Measurements from ENCODE around the gene C8G. TPM values are rescaled to one million over a fixed set of nuclear protein-coding genes. Genes with fewer than 3 reads are reported as not detected.

C8G gene
- total and polyA plus RNA-seq, 2 of the 8 experiments (the other 6 are each of a cell fraction or from before 2014, with no cell fraction given): 0.62 to 0.80 TPM

DNA sequence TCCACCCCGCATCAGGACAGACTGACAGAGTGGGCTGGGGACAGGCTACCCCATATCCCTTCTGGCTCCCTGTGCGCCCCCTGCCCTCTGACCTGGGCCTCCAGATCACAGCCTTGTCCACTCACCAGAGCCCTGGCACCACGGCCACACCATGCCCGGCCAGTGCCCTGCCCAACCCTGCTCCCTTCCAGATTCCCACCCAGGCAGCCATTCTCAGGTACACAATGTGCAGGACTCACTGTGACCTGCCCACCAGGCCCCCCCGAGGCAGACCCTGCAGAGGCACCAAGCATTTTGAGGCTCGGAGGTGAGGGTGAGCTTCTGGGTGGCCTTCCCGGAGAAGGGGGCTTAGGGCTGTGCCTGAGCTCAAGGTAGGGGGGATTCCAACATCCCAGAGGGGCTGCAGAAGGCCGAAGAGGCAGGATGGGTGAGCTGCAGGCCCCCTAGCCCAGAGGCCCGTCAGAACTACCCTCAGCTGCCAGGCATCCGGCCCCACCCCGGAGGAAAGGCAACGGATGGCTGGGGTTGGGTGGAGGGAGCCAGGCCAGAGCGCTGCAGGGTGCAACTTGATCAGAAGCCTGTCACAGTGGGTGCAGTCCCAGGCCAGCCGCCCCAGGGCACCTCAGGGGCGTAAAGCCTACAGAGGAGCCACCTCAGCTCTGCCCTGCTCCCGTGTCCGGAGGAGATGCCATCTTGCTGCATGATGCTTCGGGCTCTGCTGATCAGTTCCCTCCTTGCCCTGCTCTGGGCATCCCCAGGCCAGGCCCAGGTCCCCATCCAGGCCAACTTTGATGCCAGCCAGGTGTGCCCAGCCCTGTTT lies 37.4 kb downstream of the C8G start, which contains the start of gene LCNL1:
TSS of gene LCNL1 (plus strand) at position 762 of the 820 bp plus-strand sequence. CDS start 594 bp downstream, outside the sequence.
- Histone ChIP-seq H3K4ac (replicated peaks; ENCODE audit: insufficient read length, low read depth, low read length) (no peak within 1 kb of the TSS), H4K91ac (replicated peaks; ENCODE audit: insufficient read length, low read length) (peak within 1 kb of the TSS; percentile 85), H3K18ac (ENCODE audit: extremely low read depth, low read length) (no peak within 1 kb of the TSS), H4K8ac (ENCODE audit: extremely low read depth, insufficient read depth, low read length) (no peak within 1 kb of the TSS), H3K4me3 (ENCODE audit: extremely low read depth in 1 of 4, insufficient read depth in 2 of 4, low read depth in 3 of 4, low read length in 4 of 4) (no peak within 1 kb of the TSS), H3K9me3 (ENCODE audit: insufficient read depth in 2 of 2, low read depth in 1 of 2, low read length in 1 of 2) (no peaks in the 10 kb centered on the region), H2AK5ac (ENCODE audit: low read depth, low read length) (peak within 1 kb of the TSS; percentile 53), H2BK5ac (ENCODE audit: low read depth, low read length) (no peak within 1 kb of the TSS), H3K4me2 (ENCODE audit: insufficient read depth in 1 of 2, low read depth in 2 of 2, low read length in 2 of 2) (no peak within 1 kb of the TSS), H2BK12ac (ENCODE audit: low read depth, low read length) (peak within 1 kb of the TSS; percentile 12; the same call in 1 of the 2 replicates), H4K5ac (ENCODE audit: insufficient read length, low read depth, low read length) (no peak within 1 kb of the TSS), H3K4me1 (replicated peaks in 1 of 4; ENCODE audit: control insufficient read depth in 3 of 4, insufficient read depth in 4 of 4, low read length in 3 of 4) (peaks cover 0 to 10% (median 5%) of the 10 kb centered on the region in 4 experiments; a peak in 5 of 7 replicates), H2AFZ (ENCODE audit: low read length) (no peak within 1 kb of the TSS), H3K36me3 (ENCODE audit: control insufficient read depth in 2 of 4, insufficient read depth in 4 of 4, low read length in 3 of 4) (no peaks in the 10 kb centered on the region), H3K9ac (replicated peaks in 1 of 4; ENCODE audit: extremely low read depth in 1 of 4, low read depth in 3 of 4, low read length in 3 of 4) (peak within 1 kb of the TSS in 1 of 4 experiments; percentile 19; a peak in 1 of 7 replicates), H3K14ac (ENCODE audit: insufficient read length) (no peak within 1 kb of the TSS), H3K79me1 (ENCODE audit: low read depth, low read length) (no peaks in the 10 kb centered on the region), H3K23me2 (ENCODE audit: low read depth, low read length) (peaks cover 19% of the 10 kb centered on the region; the same call in 1 of the 2 replicates), H4K20me1 (replicated peaks in 1 of 2; ENCODE audit: control insufficient read depth in 1 of 2, insufficient read depth in 2 of 2, low read length in 2 of 2) (peaks cover 0 to 1% of the 10 kb centered on the region in 2 experiments), H2BK120ac (replicated peaks; ENCODE audit: low read depth, low read length) (no peak within 1 kb of the TSS), H3K27ac (ENCODE audit: low read depth, low read length) (no peak within 1 kb of the TSS), H2BK20ac (ENCODE audit: low read length) (no peak within 1 kb of the TSS), H2BK15ac (ENCODE audit: low read length) (0 out of 2 replicates have a peak within 1 kb of the TSS, but pooled peaks have one; percentile 20), H3K27me3 (replicated peaks in 1 of 4; ENCODE audit: control insufficient read depth in 3 of 4, extremely low read depth in 1 of 4, insufficient read depth in 3 of 4, low read length in 3 of 4) (peaks cover 13 to 34% (median 32%) of the 10 kb centered on the region in 4 experiments), H3K56ac (replicated peaks; ENCODE audit: insufficient read length, low read depth, low read length) (no peak within 1 kb of the TSS), H3K79me2 (ENCODE audit: control insufficient read depth in 1 of 2, insufficient read depth in 2 of 2, low read length in 2 of 2) (no peaks in the 10 kb centered on the region), H3K23ac (ENCODE audit: insufficient read length) (no peak within 1 kb of the TSS)
- CTCF ChIA-PET (ENCODE audit: partially characterized antibody): interaction anchor here (0.7 to 3.0 kb wide), 6 partner anchors 9 to 52 kb away, joined by 3 to 18 read pairs (median 4); partner anchors contain the start of genes ABCA2, CLIC3 and PAXX
- POLR2A ChIA-PET (ENCODE audit: partially characterized antibody): interaction anchor here (0.7 kb wide), 1 partner anchor 35 kb away, joined by 5 read pairs; no protein-coding TSS in a partner anchor
- WGBS, 2 experiments (ENCODE audit: extremely low coverage in 1 of 2, insufficient coverage in 1 of 2, insufficient read length in 1 of 2, insufficient replicate concordance in 2 of 2, low coverage in 1 of 2, low lambda C conversion rate in 2 of 2, missing lambda C conversion rate in 1 of 2): 86% methylated on average over 16 of the region's 18 CpGs; no CpG with 5 or more reads in 1 of the 2 experiments
- FAIRE-seq (no peak), DNase-seq (ENCODE audit: low read depth in 1 of 2, low spot score in 2 of 2) (no peak)
- TF ChIP-seq TCF12 (IDR thresholded peaks at IDR 0.05; ENCODE audit: low read depth, low read length) (no peak), KDM1A (IDR thresholded peaks at IDR 0.05; ENCODE audit: borderline replicate concordance, low read length) (no peak), POLR2A (IDR thresholded peaks at IDR 0.05; ENCODE audit: control extremely low read depth in 1 of 2, low read depth in 2 of 2, low read length in 2 of 2) (no peak), BACH1 (IDR thresholded peaks at IDR 0.05; ENCODE audit: low read length) (no peak), KDM4A (IDR thresholded peaks at IDR 0.05; ENCODE audit: low read depth, low read length, severe bottlenecking) (no peak), SIN3A (conservative IDR thresholded peaks at IDR 0.05 in 1 of 2, IDR thresholded peaks at IDR 0.05 in 1 of 2; ENCODE audit: low read depth in 1 of 2, low read length in 2 of 2) (no peak), SIX5 (IDR thresholded peaks at IDR 0.05; ENCODE audit: low read depth, low read length) (no peak), YY1 (IDR thresholded peaks at IDR 0.05; ENCODE audit: low read depth, low read length) (no peak), EP300 (IDR thresholded peaks at IDR 0.05; ENCODE audit: borderline replicate concordance in 1 of 2, low read depth in 2 of 2, low read length in 2 of 2) (no peak), SP1 (IDR thresholded peaks at IDR 0.05; ENCODE audit: low read depth, low read length) (no peak), TAF1 (IDR thresholded peaks at IDR 0.05; ENCODE audit: low read depth, low read length) (no peak), SP2 (IDR thresholded peaks at IDR 0.05; ENCODE audit: low read length) (no peak)
